OCI-LY7 (cell line): Measurements from ENCODE around the gene IL1RN. TPM values are rescaled to one million over a fixed set of nuclear protein-coding genes. Genes with fewer than 3 reads are reported as not detected.

Source experiments
- BruUV-seq: library from RNA; stranded (reverse); fragments of 400-500 nt; replicated peaks from 2 replicates; lab custom pipeline; 2021; lab: Mats Ljungman, UMichigan
- CTCF ChIA-PET: fragments of 300-600 bp; sonication (Branson Sonifier 250); formaldehyde crosslinking; loops from one replicate; lab custom pipeline; 2022; ENCODE audit warnings: antibody characterized with exemption; ENCODE audit not compliant: unreplicated experiment; lab: Charles Lee
- POLR2A ChIA-PET: fragments of 300-600 bp; sonication (Branson Sonifier 250); formaldehyde crosslinking; loops from one replicate; lab custom pipeline; 2022; ENCODE audit warnings: antibody characterized with exemption; lab: Charles Lee
- DNase-seq: peaks from one replicate; pipeline ENCODE4 v3.0.0-alpha.2; 2015; ENCODE audit warnings: low spot score
- H2AFZ ChIP-seq: fragments of 200-600 bp; sonication (generic), shearing (Covaris generic); 2 replicates; pipeline ENCODE4 v1.6.1; 2014; ENCODE audit warnings: mild to moderate bottlenecking, antibody characterized with exemption, low read length, moderate library complexity
- H3K27ac ChIP-seq: fragments of 200-600 bp; sonication (generic); 2 replicates; pipeline ENCODE4 v1.5.1; 2014; ENCODE audit warnings: mixed run types, low read depth, mild to moderate bottlenecking, moderate library complexity, low read length, inconsistent platforms; ENCODE audit not compliant: poor library complexity, severe bottlenecking
- H3K36me3 ChIP-seq: fragments of 200-600 bp; sonication (generic); 2 replicates; pipeline ENCODE4 v1.6.1; 2014; ENCODE audit warnings: mild to moderate bottlenecking, antibody characterized with exemption, low read length, moderate library complexity, mixed read lengths; ENCODE audit not compliant: insufficient read depth
- H3K4me1 ChIP-seq: fragments of 200-600 bp; sonication (generic); 2 replicates; pipeline ENCODE4 v1.5.1; 2014; ENCODE audit warnings: mild to moderate bottlenecking, low read length; ENCODE audit not compliant: insufficient read depth, poor library complexity, severe bottlenecking
- H3K4me2 ChIP-seq: fragments of 200-600 bp; sonication (generic); 2 replicates; pipeline ENCODE4 v1.6.1; 2014; ENCODE audit warnings: mild to moderate bottlenecking, low read length
- H3K4me3 ChIP-seq: fragments of 200-600 bp; sonication (generic); 2 replicates; pipeline ENCODE4 v1.5.1; 2014; ENCODE audit warnings: mild to moderate bottlenecking, low read depth, low read length; ENCODE audit not compliant: poor library complexity, severe bottlenecking
- H3K79me2 ChIP-seq: fragments of 200-600 bp; sonication (generic); 2 replicates; pipeline ENCODE4 v1.6.1; 2016; ENCODE audit warnings: low read depth, mild to moderate bottlenecking, low read length, moderate library complexity, mixed read lengths; ENCODE audit not compliant: insufficient read depth
- H3K9me2 ChIP-seq: fragments of 200-600 bp; sonication (generic); 2 replicates; pipeline ENCODE4 v1.6.1; 2016; ENCODE audit warnings: mild to moderate bottlenecking, low read length, mixed read lengths; ENCODE audit not compliant: insufficient read depth
- H3K9me3 ChIP-seq: fragments of 200-600 bp; sonication (generic); 2 replicates; pipeline ENCODE4 v1.6.1; 2014; ENCODE audit warnings: mild to moderate bottlenecking, mixed run types, low read length, mixed read lengths
- H4K20me1 ChIP-seq: fragments of 200-600 bp; sonication (generic); 2 replicates; pipeline ENCODE4 v1.6.1; 2014; ENCODE audit warnings: mild to moderate bottlenecking, antibody characterized with exemption, low read length, moderate library complexity, mixed read lengths; ENCODE audit not compliant: insufficient read depth
- EZH2phosphoT487 ChIP-seq: fragments of 200-600 bp; sonication (generic); IDR thresholded peaks from 2 replicates; pipeline ENCODE4 v1.6.1; 2018; ENCODE audit warnings: low read depth, borderline replicate concordance, mild to moderate bottlenecking, mixed run types, antibody characterized with exemption, low read length, moderate library complexity, mixed read lengths
- intact Hi-C: fragments of 100-400 bp; cut with micrococcal nuclease; formaldehyde crosslinking; loops from one replicate; pipeline ENCODE4 v1.10.0; 2022; ENCODE audit not compliant: unreplicated experiment
- total RNA-seq, 2 experiments: library from RNA; depleted of rRNA in 1 of 2; stranded (reverse); fragments of >200 nt in 1 of 2; shearing (Covaris generic) in 1 of 2; gene quantifications; 2 replicates each; pipeline ENCODE4 v1.2.3, GENCODE V29; 2014 to 2022
- TF ChIP-seq, protein P1 (sequence below): fragments of 200-600 bp; sonication (generic); conservative IDR thresholded peaks from 2 replicates; pipeline ENCODE4 v1.5.1; 2014; ENCODE audit warnings: mild to moderate bottlenecking, antibody characterized with exemption, low read length, moderate library complexity, mixed read lengths

The IL1RN gene
- total RNA-seq, 2 experiments from 2014 or later = not detected

DNA sequence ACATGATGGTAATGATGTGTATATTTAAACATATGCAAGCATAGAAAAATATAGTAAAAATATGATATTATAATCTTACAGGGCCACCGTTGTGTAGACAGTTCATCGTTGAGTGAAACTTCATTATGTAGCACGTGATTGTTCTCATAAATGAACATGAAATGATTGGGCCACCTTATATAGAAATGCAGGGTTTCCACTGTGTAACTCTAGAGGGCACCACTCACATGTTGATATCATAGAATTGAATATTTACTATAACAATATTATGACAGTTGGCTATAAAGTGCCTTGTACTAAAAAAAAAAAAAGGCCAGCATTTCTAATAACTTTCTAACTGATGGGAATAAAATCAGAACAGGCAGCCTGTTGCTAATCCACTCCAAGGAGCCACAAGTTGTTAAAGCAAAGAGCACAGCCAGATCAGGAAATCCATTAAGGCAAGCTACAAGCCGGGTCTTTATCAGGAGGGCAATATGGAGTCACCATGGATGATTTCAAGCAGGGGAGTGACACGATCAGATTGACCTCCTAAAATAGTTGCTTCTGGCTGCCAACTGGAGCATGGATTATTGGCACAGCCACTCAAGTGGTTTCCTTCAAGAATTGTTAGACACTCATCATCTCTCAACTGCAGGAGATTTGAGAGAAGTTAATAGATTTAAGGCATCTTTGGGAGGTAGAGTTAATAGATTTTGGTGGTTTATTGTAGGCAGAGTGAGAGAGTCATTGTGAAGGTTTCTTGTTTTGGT, 43.0 kb upstream of the IL1RN start:
- H3K9me3 ChIP-seq = no peaks in the 10 kb centered on the region
- H3K4me1 ChIP-seq = no peaks in the 10 kb centered on the region
- H4K20me1 ChIP-seq = no peaks in the 10 kb centered on the region
- no peak overlapping the region for H2AFZ ChIP-seq
- intact Hi-C loops = no loop called here
- no peaks in the 10 kb centered on the region for H3K36me3 ChIP-seq
- no peaks in the 10 kb centered on the region for H3K9me2 ChIP-seq
- H3K27ac ChIP-seq = no peak overlapping the region
- BruUV-seq = no TSS peak
- no peak for TF ChIP-seq EZH2phosphoT487
- TF ChIP-seq, protein P1, sequence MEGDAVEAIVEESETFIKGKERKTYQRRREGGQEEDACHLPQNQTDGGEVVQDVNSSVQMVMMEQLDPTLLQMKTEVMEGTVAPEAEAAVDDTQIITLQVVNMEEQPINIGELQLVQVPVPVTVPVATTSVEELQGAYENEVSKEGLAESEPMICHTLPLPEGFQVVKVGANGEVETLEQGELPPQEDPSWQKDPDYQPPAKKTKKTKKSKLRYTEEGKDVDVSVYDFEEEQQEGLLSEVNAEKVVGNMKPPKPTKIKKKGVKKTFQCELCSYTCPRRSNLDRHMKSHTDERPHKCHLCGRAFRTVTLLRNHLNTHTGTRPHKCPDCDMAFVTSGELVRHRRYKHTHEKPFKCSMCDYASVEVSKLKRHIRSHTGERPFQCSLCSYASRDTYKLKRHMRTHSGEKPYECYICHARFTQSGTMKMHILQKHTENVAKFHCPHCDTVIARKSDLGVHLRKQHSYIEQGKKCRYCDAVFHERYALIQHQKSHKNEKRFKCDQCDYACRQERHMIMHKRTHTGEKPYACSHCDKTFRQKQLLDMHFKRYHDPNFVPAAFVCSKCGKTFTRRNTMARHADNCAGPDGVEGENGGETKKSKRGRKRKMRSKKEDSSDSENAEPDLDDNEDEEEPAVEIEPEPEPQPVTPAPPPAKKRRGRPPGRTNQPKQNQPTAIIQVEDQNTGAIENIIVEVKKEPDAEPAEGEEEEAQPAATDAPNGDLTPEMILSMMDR = peak; percentile 76
- no peak overlapping the region for H3K4me2 ChIP-seq
- POLR2A ChIA-PET = no interaction called here
- H3K79me2 ChIP-seq = no peaks in the 10 kb centered on the region
- peak; percentile 2 for DNase-seq
- no peak overlapping the region for H3K4me3 ChIP-seq
- CTCF ChIA-PET = no interaction called here

DNA sequence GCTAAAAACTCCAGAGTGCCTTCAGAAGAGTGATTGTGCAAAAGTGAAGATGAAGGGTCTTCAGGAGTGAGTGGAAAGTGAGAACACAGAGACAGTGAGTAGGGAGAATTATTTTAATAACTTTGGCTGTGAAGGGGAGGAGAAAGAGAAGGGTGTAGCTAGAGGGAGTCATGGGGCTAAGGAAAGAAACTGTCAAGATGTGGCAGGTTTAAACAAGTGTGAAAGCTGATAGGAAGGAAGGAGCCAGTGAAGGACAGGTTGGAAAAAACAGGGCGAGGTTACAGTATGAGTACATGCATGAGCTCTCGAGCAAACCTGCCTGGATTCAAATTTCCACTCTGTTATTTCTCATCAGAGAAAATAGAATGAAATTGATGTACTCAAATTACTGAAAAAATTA, 41.9 kb upstream of the IL1RN start:
- TF ChIP-seq, protein P1 = no peak
- TF ChIP-seq EZH2phosphoT487 = no peak
- Histone ChIP-seq H3K27ac (no peak overlapping the region), H3K9me2 (no peaks in the 10 kb centered on the region), H3K79me2 (no peaks in the 10 kb centered on the region), H3K9me3 (no peaks in the 10 kb centered on the region), H3K4me3 (no peak overlapping the region), H3K4me1 (no peaks in the 10 kb centered on the region), H4K20me1 (no peaks in the 10 kb centered on the region), H3K36me3 (no peaks in the 10 kb centered on the region), H2AFZ (no peak overlapping the region), H3K4me2 (no peak overlapping the region)
- intact Hi-C loops = no loop called here
- DNase-seq = no peak
- ChIA-PET CTCF (no interaction called here), POLR2A (interaction anchor here (0.6 kb wide), 1 partner anchor 38 kb away, joined by 4 read pairs; no protein-coding TSS in a partner anchor)
- BruUV-seq = no TSS peak
